Spinal cord (tissue), 10 donors: ENCODE results near the gene MRGPRF. TPM values are rescaled to one million over a fixed set of nuclear protein-coding genes. Genes with fewer than 3 reads are reported as not detected.

Experiments used
- DNase-seq, 6 donors: peaks; one replicate each; pipeline versions ENCODE4 v3.0.0 to v3.0.0-alpha.2; 2013 to 2015; ENCODE audit warnings: low spot score in 6 of 6, low read depth in 4 of 6
- H3K27ac ChIP-seq: one replicate; pipeline ENCODE4 v1.5.1; 2013; ENCODE audit warnings: low read depth, low read length, control low read depth
- H3K27me3 ChIP-seq: one replicate; pipeline ENCODE4 v1.6.1; 2013; ENCODE audit warnings: low read length; ENCODE audit not compliant: control insufficient read depth, insufficient read depth
- H3K36me3 ChIP-seq: one replicate; pipeline ENCODE4 v1.6.1; 2013; ENCODE audit warnings: low read length; ENCODE audit not compliant: control insufficient read depth, insufficient read depth
- H3K4me1 ChIP-seq: one replicate; pipeline ENCODE4 v1.6.1; 2013; ENCODE audit warnings: low read length; ENCODE audit not compliant: control insufficient read depth, insufficient read depth
- H3K4me3 ChIP-seq: one replicate; pipeline ENCODE4 v1.5.1; 2013; ENCODE audit warnings: low read depth, low read length, control low read depth
- H3K9me3 ChIP-seq: one replicate; pipeline ENCODE4 v1.6.1; 2013; ENCODE audit warnings: low read length; ENCODE audit not compliant: control insufficient read depth, insufficient read depth
- WGBS: methylation state at CpG from one replicate; pipeline ENCODE4 v1.1.5; 2013; ENCODE audit warnings: missing lambda C conversion rate; ENCODE audit not compliant: insufficient coverage; 5-methylcytosine and 5-hydroxymethylcytosine counted together
- polyA plus RNA-seq, 2 donors: library from polyadenylated mRNA; unstranded; fragments of 120-200 nt; gene quantifications; one replicate each; pipeline ENCODE4 v1.2.1, GENCODE V29; 2013; ENCODE audit not compliant: insufficient read length in 2 of 2
- total RNA-seq, 2 donors: library from RNA; depleted of rRNA in 1 of 2; stranded (reverse); fragments of 120-200 nt in 1 of 2; fragments of >200 nt in 1 of 2; gene quantifications; one replicate each; pipeline versions ENCODE4 v1.2.3 to v1.2.4, GENCODE V29; 2013 to 2014
- donor health status: healthy.

Gene MRGPRF
- total and polyA plus RNA-seq, 4 donors: 2.5 to 28.6 (median 12.7) TPM

GRCh38 chr11:68999093-68999747 lies 13.8 kb downstream of the MRGPRF start:
- 79% methylated on average over 6 of the region's 8 CpGs for WGBS
- Histone ChIP-seq H3K4me1 (peaks cover 32% of the 10 kb centered on the region), H3K9me3 (no peaks in the 10 kb centered on the region), H3K4me3 (no peak overlapping the region), H3K27ac (no peak overlapping the region), H3K36me3 (no peaks in the 10 kb centered on the region), H3K27me3 (no peaks in the 10 kb centered on the region)
- no peak for DNase-seq

- Histone ChIP-seq H3K9me3 (no peaks in the 10 kb centered on the region), H3K27ac (no peak overlapping the region), H3K36me3 (no peaks in the 10 kb centered on the region), H3K4me3 (no peak overlapping the region), H3K27me3 (no peaks in the 10 kb centered on the region), H3K4me1 (peaks cover 32% of the 10 kb centered on the region)
- DNase-seq: peak in 5 of 6 donors; percentile 33 to 95 (median 61)
- 19% methylated on average over 9 of the region's 13 CpGs for WGBS
Measured at GRCh38 chr11:68998390-68998911, 14.6 kb downstream of the MRGPRF start.

- Histone ChIP-seq H3K4me3 (no peak overlapping the region), H3K36me3 (no peaks in the 10 kb centered on the region), H3K27me3 (no peaks in the 10 kb centered on the region), H3K9me3 (no peaks in the 10 kb centered on the region), H3K4me1 (peaks cover 32% of the 10 kb centered on the region), H3K27ac (no peak overlapping the region)
- no peak for DNase-seq
Measured at GRCh38 chr11:68997995-68998348, 15.1 kb downstream of the MRGPRF start.

- Histone ChIP-seq H3K4me3 (no peak overlapping the region), H3K27ac (no peak overlapping the region), H3K27me3 (no peaks in the 10 kb centered on the region), H3K4me1 (peaks cover 32% of the 10 kb centered on the region), H3K36me3 (no peaks in the 10 kb centered on the region), H3K9me3 (no peaks in the 10 kb centered on the region)
- 89% methylated on average over 17 of the region's 19 CpGs for WGBS
- no peak for DNase-seq
Measured at GRCh38 chr11:68997124-68997994, 15.7 kb downstream of the MRGPRF start.

GRCh38 chr11:68996376-68997123 lies 16.5 kb downstream of the MRGPRF start:
- WGBS: 96% methylated on average over 20 of the region's 24 CpGs
- Histone ChIP-seq H3K27me3 (no peaks in the 10 kb centered on the region), H3K4me1 (peaks cover 28% of the 10 kb centered on the region), H3K4me3 (no peak overlapping the region), H3K9me3 (no peaks in the 10 kb centered on the region), H3K27ac (no peak overlapping the region), H3K36me3 (no peaks in the 10 kb centered on the region)
- no peak for DNase-seq

GRCh38 chr11:68994894-68995285 lies 18.2 kb downstream of the MRGPRF start:
- H3K27me3 ChIP-seq: no peaks in the 10 kb centered on the region
- no peaks in the 10 kb centered on the region for H3K36me3 ChIP-seq
- H3K4me1 ChIP-seq: peaks cover 19% of the 10 kb centered on the region
- no peak overlapping the region for H3K27ac ChIP-seq
- H3K4me3 ChIP-seq: no peak overlapping the region
- H3K9me3 ChIP-seq: no peaks in the 10 kb centered on the region
- DNase-seq: no peak
- WGBS: 80% methylated on average over 1 of the region's 6 CpGs

GRCh38 chr11:68994161-68994893 lies 18.7 kb downstream of the MRGPRF start:
- H3K27ac ChIP-seq: no peak overlapping the region
- WGBS: 69% methylated on average over 24 of the region's 28 CpGs
- peaks cover 18% of the 10 kb centered on the region for H3K4me1 ChIP-seq
- no peaks in the 10 kb centered on the region for H3K9me3 ChIP-seq
- no peaks in the 10 kb centered on the region for H3K36me3 ChIP-seq
- no peak for DNase-seq
- no peak overlapping the region for H3K4me3 ChIP-seq
- no peaks in the 10 kb centered on the region for H3K27me3 ChIP-seq

- Histone ChIP-seq H3K4me1 (peaks cover 10% of the 10 kb centered on the region), H3K4me3 (no peak overlapping the region), H3K27ac (no peak overlapping the region), H3K9me3 (no peaks in the 10 kb centered on the region), H3K27me3 (no peaks in the 10 kb centered on the region), H3K36me3 (no peaks in the 10 kb centered on the region)
- WGBS: 85% methylated on average over 4 of the region's 7 CpGs
- no peak for DNase-seq
Measured at GRCh38 chr11:68993546-68993945, 19.5 kb downstream of the MRGPRF start.

- no peak overlapping the region for H3K4me3 ChIP-seq
- no peak for DNase-seq
- no peaks in the 10 kb centered on the region for H3K27me3 ChIP-seq
- H3K9me3 ChIP-seq: no peaks in the 10 kb centered on the region
- 84% methylated on average over 14 of the region's 14 CpGs for WGBS
- no peaks in the 10 kb centered on the region for H3K36me3 ChIP-seq
- peaks cover 5% of the 10 kb centered on the region for H3K4me1 ChIP-seq
- H3K27ac ChIP-seq: no peak overlapping the region
Measured at GRCh38 chr11:68992743-68993255, 20.2 kb downstream of the MRGPRF start.
